ENCODE data around the gene PLXNB3. TPM values are rescaled to one million over a fixed set of nuclear protein-coding genes. Genes with fewer than 3 reads are reported as not detected.

The PLXNB3 gene
- total RNA-seq, 4 donors from 2014 or later: 3.1 to 46.2 (median 24.7) TPM

GRCh38 chrX:153806999-153807575 is 43.0 kb downstream of the PLXNB3 start:
- H3K27me3 ChIP-seq: no peaks in the 10 kb centered on the region
- in situ Hi-C loops (cut with MboI; ENCODE audit: low pct_ligation_motif_present in 1 of 4, low pct_unique_long_range_greater_than_20kb in 1 of 4, low sequenced_read_pairs in 3 of 4): loop anchor here in 1 of 4 donors (25.0 kb wide), 1 partner anchor 105 kb away; the partner anchor contains the start of gene AVPR2
- no peak overlapping the region for H3K27ac ChIP-seq
- no peak for DNase-seq
- H3K4me1 ChIP-seq: no peaks in the 10 kb centered on the region
- TF ChIP-seq POLR2A (IDR thresholded peaks at IDR 0.05): no peak
- intact Hi-C loops (cut with DNase I; ENCODE audit: low total_unique reads): no loop called here
- H3K36me3 ChIP-seq: no peaks in the 10 kb centered on the region
- 92% methylated on average over 16 of the region's 28 CpGs; no CpG with 5 or more reads in 1 of the 2 donors for WGBS, 2 donors (ENCODE audit: low coverage in 1 of 2)
- H3K4me3 ChIP-seq: no peak overlapping the region
- H3K9me3 ChIP-seq: no peaks in the 10 kb centered on the region

GRCh38 chrX:153807976-153808375 is 43.9 kb downstream of the PLXNB3 start:
- no peak for TF ChIP-seq CTCF (IDR thresholded peaks at IDR 0.05)
- TF ChIP-seq POLR2AphosphoS5 (IDR thresholded peaks at IDR 0.05): no peak
- no peak for TF ChIP-seq POLR2A (IDR thresholded peaks at IDR 0.05)
- no peak for TF ChIP-seq EP300 (IDR thresholded peaks at IDR 0.05; ENCODE audit: low read depth)
- in situ Hi-C loops (cut with MboI; ENCODE audit: low pct_ligation_motif_present in 1 of 4, low pct_unique_long_range_greater_than_20kb in 1 of 4, low sequenced_read_pairs in 3 of 4): loop anchor here in 1 of 4 donors (25.0 kb wide), 1 partner anchor 104 kb away; the partner anchor contains the start of gene AVPR2

GRCh38 chrX:153812220-153812619 is 48.2 kb downstream of the PLXNB3 start:
- no peaks in the 10 kb centered on the region for H3K36me3 ChIP-seq

More at GRCh38 chrX:153807976-153808375, 43.9 kb downstream of the PLXNB3 start:
- Histone ChIP-seq H3K27me3 (no peaks in the 10 kb centered on the region), H3K27ac (no peak overlapping the region), H3K4me1 (no peaks in the 10 kb centered on the region), H3K9me3 (no peaks in the 10 kb centered on the region), H3K4me3 (no peak overlapping the region), H3K36me3 (no peaks in the 10 kb centered on the region)
- 92% methylated on average over 19 of the region's 19 CpGs; no CpG with 5 or more reads in 1 of the 2 donors for WGBS, 2 donors (ENCODE audit: low coverage in 1 of 2)
- no peak for DNase-seq
- intact Hi-C loops (cut with DNase I; ENCODE audit: low total_unique reads): no loop called here

GRCh38 chrX:153813161-153813560 is 49.1 kb downstream of the PLXNB3 start:
- no peak for DNase-seq
- WGBS, 2 donors (ENCODE audit: low coverage in 1 of 2): 83% methylated on average over 5 of the region's 5 CpGs; no CpG with 5 or more reads in 1 of the 2 donors

More at GRCh38 chrX:153812220-153812619, 48.2 kb downstream of the PLXNB3 start:
- Histone ChIP-seq H3K9me3 (no peaks in the 10 kb centered on the region), H3K4me3 (no peak overlapping the region), H3K27ac (no peak overlapping the region), H3K27me3 (no peaks in the 10 kb centered on the region), H3K4me1 (no peaks in the 10 kb centered on the region)
- in situ Hi-C loops (cut with MboI; ENCODE audit: low pct_ligation_motif_present in 1 of 4, low pct_unique_long_range_greater_than_20kb in 1 of 4, low sequenced_read_pairs in 3 of 4) (loop anchor here in 1 of 4 donors (25.0 kb wide), 1 partner anchor 100 kb away; the partner anchor contains the start of gene AVPR2), intact Hi-C loops (cut with DNase I; ENCODE audit: low total_unique reads) (no loop called here)
- no peak for TF ChIP-seq POLR2A (IDR thresholded peaks at IDR 0.05)
- TF ChIP-seq CTCF (IDR thresholded peaks at IDR 0.05): no peak
- TF ChIP-seq EP300 (IDR thresholded peaks at IDR 0.05; ENCODE audit: low read depth): no peak
- no peak for TF ChIP-seq POLR2AphosphoS5 (IDR thresholded peaks at IDR 0.05)
- no peak for DNase-seq
- 73% methylated on average over 14 of the region's 14 CpGs; no CpG with 5 or more reads in 1 of the 2 donors for WGBS, 2 donors (ENCODE audit: low coverage in 1 of 2)

GRCh38 chrX:153814591-153815315 is 50.7 kb downstream of the PLXNB3 start:
- H3K4me3 ChIP-seq: no peak overlapping the region
- DNase-seq: no peak
- WGBS, 2 donors (ENCODE audit: low coverage in 1 of 2): 71% methylated on average over 19 of the region's 19 CpGs; no CpG with 5 or more reads in 1 of the 2 donors
- no peak overlapping the region for H3K27ac ChIP-seq
- no peaks in the 10 kb centered on the region for H3K9me3 ChIP-seq
- H3K36me3 ChIP-seq: no peaks in the 10 kb centered on the region
- in situ Hi-C loops (cut with MboI; ENCODE audit: low pct_ligation_motif_present in 1 of 4, low pct_unique_long_range_greater_than_20kb in 1 of 4, low sequenced_read_pairs in 3 of 4): loop anchor here in 1 of 4 donors (25.0 kb wide), 1 partner anchor 98 kb away; the partner anchor contains the start of gene AVPR2
- H3K4me1 ChIP-seq: peaks cover 0 to 9% (median 3%) of the 10 kb centered on the region in 4 donors
- intact Hi-C loops (cut with DNase I; ENCODE audit: low total_unique reads): no loop called here
- no peak for TF ChIP-seq POLR2AphosphoS5 (IDR thresholded peaks at IDR 0.05)
- TF ChIP-seq CTCF (IDR thresholded peaks at IDR 0.05): no peak
- no peak for TF ChIP-seq POLR2A (IDR thresholded peaks at IDR 0.05)
- no peak for TF ChIP-seq EP300 (IDR thresholded peaks at IDR 0.05; ENCODE audit: low read depth)
- H3K27me3 ChIP-seq: no peaks in the 10 kb centered on the region

More at GRCh38 chrX:153813161-153813560, 49.1 kb downstream of the PLXNB3 start:
- Histone ChIP-seq H3K27me3 (no peaks in the 10 kb centered on the region), H3K36me3 (no peaks in the 10 kb centered on the region), H3K4me1 (no peaks in the 10 kb centered on the region), H3K27ac (no peak overlapping the region), H3K9me3 (no peaks in the 10 kb centered on the region), H3K4me3 (no peak overlapping the region)
- no peak for TF ChIP-seq POLR2A (IDR thresholded peaks at IDR 0.05)
- intact Hi-C loops (cut with DNase I; ENCODE audit: low total_unique reads): no loop called here
- in situ Hi-C loops (cut with MboI; ENCODE audit: low pct_ligation_motif_present in 1 of 4, low pct_unique_long_range_greater_than_20kb in 1 of 4, low sequenced_read_pairs in 3 of 4): loop anchor here in 1 of 4 donors (25.0 kb wide), 1 partner anchor 99 kb away; the partner anchor contains the start of gene AVPR2
